HepG2 (cell line): ENCODE data around the gene STARD13. TPM values are rescaled to one million over a fixed set of nuclear protein-coding genes. Genes with fewer than 3 reads are reported as not detected.

Experiments used
- ATAC-seq: fragments of 200-7000 bp; cut with Tn5 transposase; 3 replicates; pipeline ENCODE4 v1.9.1; 2020; ENCODE audit warnings: mild to moderate bottlenecking, moderate library complexity
- BruUV-seq: library from RNA; stranded (reverse); fragments of 400-500 nt; replicated peaks from 2 replicates; lab custom pipeline; 2021; lab: Mats Ljungman, UMichigan
- CTCF ChIA-PET: fragments of 300-600 bp; formaldehyde crosslinking; extraction: SDS; loops from one replicate; lab custom pipeline; 2021; ENCODE audit warnings: low total read pairs, inconsistent platforms, low intra/inter-chr PET ratio; lab: Yijun Ruan, JAX
- POLR2A ChIA-PET: fragments of 350-600 bp; sonication (Branson Sonifier 250); formaldehyde crosslinking; loops from one replicate; lab custom pipeline; 2020; ENCODE audit warnings: antibody characterized with exemption, inconsistent platforms; lab: Yijun Ruan, JAX
- DNase-seq: peaks from one replicate; pipeline ENCODE4 v3.0.0-alpha.2; 2015; ENCODE audit warnings: low spot score
- FAIRE-seq: peaks from 3 replicates; lab custom pipeline; 2011; peaks lifted over from hg19 to GRCh38; lab: Jason Lieb, UNC
- H2AFZ ChIP-seq: one replicate; pipeline ENCODE4 v1.6.1; 2011; ENCODE audit warnings: low read length, inconsistent platforms
- H3K27ac ChIP-seq: fragments of 300-600 bp; 3 replicates; pipeline ENCODE4 v1.8.0; 2011; ENCODE audit warnings: mixed run types, mild to moderate bottlenecking, mixed read lengths, low read length, inconsistent platforms; ENCODE audit not compliant: insufficient read depth; ENCODE audit errors: extremely low read length
- H3K27me3 ChIP-seq, 2 experiments: fragments of 200-600 bp in 1 of 2; 2 replicates in 1 of 2; 3 replicates in 1 of 2; pipeline versions ENCODE4 v1.6.0 to v1.8.0; 2011; ENCODE audit warnings: low read length in 2 of 2, mild to moderate bottlenecking in 2 of 2, moderate library complexity in 2 of 2, inconsistent platforms in 1 of 2; ENCODE audit not compliant: insufficient read depth in 2 of 2, control insufficient read depth in 1 of 2
- H3K36me3 ChIP-seq, 2 experiments: fragments of 200-600 bp in 1 of 2; replicated peaks in 1 of 2; 2 replicates in 1 of 2; 3 replicates in 1 of 2; pipeline versions ENCODE4 v1.5.1 to v1.8.0; 2011; ENCODE audit warnings: low read length in 2 of 2, inconsistent platforms in 1 of 2; ENCODE audit not compliant: insufficient read depth in 2 of 2, control insufficient read depth in 1 of 2
- H3K4me1 ChIP-seq: 2 replicates; pipeline ENCODE4 v1.5.1; 2012; ENCODE audit warnings: low read length, inconsistent platforms; ENCODE audit not compliant: insufficient read depth
- H3K4me2 ChIP-seq: 2 replicates; pipeline ENCODE4 v1.6.0; 2011; ENCODE audit warnings: low read depth, low read length, inconsistent platforms
- H3K4me3 ChIP-seq, 3 experiments: fragments of 200-600 bp in 1 of 3; sonication (generic), shearing (Covaris generic) in 1 of 3; replicated peaks in 1 of 3; 2 replicates each; pipeline ENCODE4 v1.5.1; 2011 to 2016; ENCODE audit warnings: low read length in 3 of 3, inconsistent platforms in 2 of 3, low read depth in 2 of 3, mild to moderate bottlenecking in 2 of 3, control low read depth in 1 of 3, mixed read lengths in 1 of 3; ENCODE audit not compliant: insufficient read depth in 1 of 3
- H3K79me2 ChIP-seq: one replicate; pipeline ENCODE4 v1.6.1; 2011; ENCODE audit warnings: low read length, inconsistent platforms; ENCODE audit not compliant: insufficient read depth
- H3K9ac ChIP-seq: 2 replicates; pipeline ENCODE4 v1.6.0; 2011; ENCODE audit warnings: mild to moderate bottlenecking, low read depth, low read length, inconsistent platforms; ENCODE audit not compliant: insufficient read depth
- H3K9me3 ChIP-seq: 2 replicates; pipeline ENCODE4 v1.5.1; 2012; ENCODE audit warnings: mild to moderate bottlenecking, low read length
- H4K20me1 ChIP-seq: 2 replicates; pipeline ENCODE4 v1.6.0; 2011; ENCODE audit warnings: inconsistent platforms, mild to moderate bottlenecking, low read length, moderate library complexity; ENCODE audit not compliant: insufficient read depth
- ARID5B ChIP-seq: IDR thresholded peaks from 2 replicates; pipeline ENCODE4 v1.4.0; 2020; ENCODE audit warnings: mild to moderate bottlenecking, missing genetic modification reagents
- CBX1 ChIP-seq: IDR thresholded peaks from one replicate; pipeline ENCODE4 v1.6.1; 2016; ENCODE audit warnings: antibody characterized with exemption, low read depth
- HCFC1 ChIP-seq: fragments of 150-350 bp; IDR thresholded peaks from 2 replicates; pipeline ENCODE4 v1.6.1; 2014; ENCODE audit warnings: low read depth, low read length
- SOX13 ChIP-seq, 3 experiments: fragments of 450-650 bp in 1 of 3; sonication (generic) in 1 of 3; formaldehyde crosslinking in 1 of 3; IDR thresholded peaks in 2 of 3; conservative IDR thresholded peaks in 1 of 3; 2 replicates each; pipeline versions ENCODE4 v1.5.0 to v1.6.1; 2016 to 2020; ENCODE audit warnings: antibody characterized with exemption in 1 of 3, mild to moderate bottlenecking in 1 of 3, missing compliant biosample characterization in 1 of 3, missing genetic modification reagents in 1 of 3, moderate library complexity in 1 of 3
- ZBTB1 ChIP-seq: sonication (generic); formaldehyde crosslinking; IDR thresholded peaks from 2 replicates; pipeline ENCODE4 v1.4.0; 2020; ENCODE audit warnings: missing genetic modification reagents, borderline replicate concordance
- ZNF10 ChIP-seq: sonication (generic); formaldehyde crosslinking; IDR thresholded peaks from 2 replicates; pipeline ENCODE4 v1.4.0; 2020; ENCODE audit warnings: mild to moderate bottlenecking, low read depth, missing genetic modification reagents, borderline replicate concordance
- ZNF503 ChIP-seq: sonication (generic); formaldehyde crosslinking; IDR thresholded peaks from 2 replicates; pipeline ENCODE4 v1.4.0; 2020; ENCODE audit warnings: missing genetic modification reagents
- ZNF564 ChIP-seq: sonication (generic); formaldehyde crosslinking; IDR thresholded peaks from 2 replicates; pipeline ENCODE4 v1.8.1; 2023; ENCODE audit warnings: mild to moderate bottlenecking, missing genetic modification reagents
- in situ Hi-C: cut with HindIII; loops from 2 replicates; pipeline ENCODE4 v1.10.0; 2017; ENCODE audit warnings: low pct_unique_long_range_greater_than_20kb; ENCODE audit not compliant: extremely low pct_ligation_motif_present
- intact Hi-C: fragments of 100-400 bp; cut with micrococcal nuclease; formaldehyde crosslinking; loops from one replicate; pipeline ENCODE4 v1.10.0; 2022; ENCODE audit not compliant: unreplicated experiment
- polyA plus RNA-seq, 8 experiments: library from polyadenylated mRNA; depleted of rRNA in 3 of 8; stranded (reverse) in 7 of 8; unstranded in 1 of 8; fragments of >200 nt; fragmentation: Illumina TruSeq in 4 of 8; extraction: Trizol in 4 of 8; gene quantifications; 2 replicates each; pipeline versions ENCODE4 v1.2.1 to v1.2.3, GENCODE V29; 2011 to 2016; ENCODE audit warnings: low read depth in 4 of 8, missing spikeins in 1 of 8, mixed read lengths in 1 of 8; ENCODE audit not compliant: insufficient read depth in 1 of 8
- total RNA-seq, 5 experiments: library from RNA; depleted of rRNA; stranded (reverse); fragments of >200 nt; fragmentation: Illumina TruSeq; extraction: Trizol; gene quantifications; 2 replicates each; pipeline ENCODE4 v1.2.3, GENCODE V29; 2016; ENCODE audit warnings: low read depth in 1 of 5
- TF ChIP-seq, protein P1 (sequence below): sonication (generic); formaldehyde crosslinking; IDR thresholded peaks from 2 replicates; pipeline ENCODE4 v1.8.1; 2023; ENCODE audit warnings: missing genetic modification reagents, inconsistent platforms, borderline replicate concordance
- TF ChIP-seq, protein P2 (sequence below): sonication (generic); formaldehyde crosslinking; IDR thresholded peaks from 2 replicates; pipeline ENCODE4 v1.8.0; 2022; ENCODE audit warnings: mild to moderate bottlenecking, missing genetic modification reagents, moderate library complexity

Gene STARD13
- total and polyA plus RNA-seq, 2 of the 13 experiments (the other 11 are each of a cell fraction or from before 2014, with no cell fraction given): 12.8 to 14.3 TPM

DNA sequence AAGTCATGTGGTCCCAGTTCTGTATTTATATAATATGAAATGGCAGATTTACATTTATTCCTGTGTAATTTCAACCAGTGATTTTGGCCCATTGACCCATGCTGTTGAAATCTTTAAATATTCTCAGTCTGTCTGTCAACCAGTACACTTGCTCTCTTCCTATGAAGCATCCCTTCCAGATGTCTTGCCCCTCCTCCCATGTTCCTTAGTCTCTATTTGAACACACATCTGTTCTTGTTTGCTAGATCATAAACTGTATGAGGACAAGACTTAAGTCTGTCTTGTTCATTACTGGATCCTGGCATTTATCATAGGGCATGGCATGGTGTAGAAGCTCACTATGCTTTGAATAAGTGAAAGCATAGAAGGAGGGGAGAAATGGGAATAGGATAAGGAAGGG lies 34.9 kb downstream of the STARD13 start:
- peaks cover 41% of the 10 kb centered on the region for H3K79me2 ChIP-seq
- ChIA-PET POLR2A (interaction anchor here (1.2 kb wide), 1 partner anchor 35 kb away, joined by 3 read pairs; the partner anchor contains the start of gene STARD13), CTCF (no interaction called here)

More for the DNA sequence above, 34.9 kb downstream of the STARD13 start:
- DNase-seq: no peak
- Histone ChIP-seq H3K4me1 (no peaks in the 10 kb centered on the region), H4K20me1 (no peaks in the 10 kb centered on the region), H3K9me3 (no peaks in the 10 kb centered on the region), H3K27me3 (no peaks in the 10 kb centered on the region), H3K4me2 (no peak overlapping the region), H3K36me3 (peaks cover 5 to 26% of the 10 kb centered on the region in 2 experiments; a peak in 4 of 5 replicates), H3K27ac (no peak overlapping the region), H2AFZ (no peak overlapping the region), H3K9ac (no peak overlapping the region), H3K4me3 (no peak overlapping the region)
- in situ Hi-C loops (no loop called here), intact Hi-C loops (no loop called here)
- FAIRE-seq: no peak
- ATAC-seq: no peak
- no TSS peak for BruUV-seq
- TF ChIP-seq ZNF564 (CRISPR knock-in tag) (no peak), SOX13 (IDR thresholded peaks at IDR 0.05) (no peak), SOX13 (CRISPR knock-in tag; conservative IDR thresholded peaks at IDR 0.05 in 1 of 2, IDR thresholded peaks at IDR 0.05 in 1 of 2) (no peak), ZNF10 (no peak), ZBTB1 (CRISPR knock-in tag) (no peak), ZNF503 (no peak), ARID5B (CRISPR knock-in tag) (no peak), HCFC1 (no peak), CBX1 (no peak)
- TF ChIP-seq, protein P1, sequence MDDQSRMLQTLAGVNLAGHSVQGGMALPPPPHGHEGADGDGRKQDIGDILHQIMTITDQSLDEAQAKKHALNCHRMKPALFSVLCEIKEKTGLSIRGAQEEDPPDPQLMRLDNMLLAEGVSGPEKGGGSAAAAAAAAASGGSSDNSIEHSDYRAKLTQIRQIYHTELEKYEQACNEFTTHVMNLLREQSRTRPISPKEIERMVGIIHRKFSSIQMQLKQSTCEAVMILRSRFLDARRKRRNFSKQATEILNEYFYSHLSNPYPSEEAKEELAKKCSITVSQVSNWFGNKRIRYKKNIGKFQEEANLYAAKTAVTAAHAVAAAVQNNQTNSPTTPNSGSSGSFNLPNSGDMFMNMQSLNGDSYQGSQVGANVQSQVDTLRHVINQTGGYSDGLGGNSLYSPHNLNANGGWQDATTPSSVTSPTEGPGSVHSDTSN (CRISPR knock-in tag): no peak
- TF ChIP-seq, protein P2, sequence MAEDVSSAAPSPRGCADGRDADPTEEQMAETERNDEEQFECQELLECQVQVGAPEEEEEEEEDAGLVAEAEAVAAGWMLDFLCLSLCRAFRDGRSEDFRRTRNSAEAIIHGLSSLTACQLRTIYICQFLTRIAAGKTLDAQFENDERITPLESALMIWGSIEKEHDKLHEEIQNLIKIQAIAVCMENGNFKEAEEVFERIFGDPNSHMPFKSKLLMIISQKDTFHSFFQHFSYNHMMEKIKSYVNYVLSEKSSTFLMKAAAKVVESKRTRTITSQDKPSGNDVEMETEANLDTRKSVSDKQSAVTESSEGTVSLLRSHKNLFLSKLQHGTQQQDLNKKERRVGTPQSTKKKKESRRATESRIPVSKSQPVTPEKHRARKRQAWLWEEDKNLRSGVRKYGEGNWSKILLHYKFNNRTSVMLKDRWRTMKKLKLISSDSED: no peak
- TF ChIP-seq, all 625 proteins: peak for 0
